Measurements from ENCODE around the gene MAP4. TPM values are rescaled to one million over a fixed set of nuclear protein-coding genes. Genes with fewer than 3 reads are reported as not detected.

Gene MAP4
- total RNA-seq, 2 experiments from 2014 or later = 101 to 103 TPM

DNA sequence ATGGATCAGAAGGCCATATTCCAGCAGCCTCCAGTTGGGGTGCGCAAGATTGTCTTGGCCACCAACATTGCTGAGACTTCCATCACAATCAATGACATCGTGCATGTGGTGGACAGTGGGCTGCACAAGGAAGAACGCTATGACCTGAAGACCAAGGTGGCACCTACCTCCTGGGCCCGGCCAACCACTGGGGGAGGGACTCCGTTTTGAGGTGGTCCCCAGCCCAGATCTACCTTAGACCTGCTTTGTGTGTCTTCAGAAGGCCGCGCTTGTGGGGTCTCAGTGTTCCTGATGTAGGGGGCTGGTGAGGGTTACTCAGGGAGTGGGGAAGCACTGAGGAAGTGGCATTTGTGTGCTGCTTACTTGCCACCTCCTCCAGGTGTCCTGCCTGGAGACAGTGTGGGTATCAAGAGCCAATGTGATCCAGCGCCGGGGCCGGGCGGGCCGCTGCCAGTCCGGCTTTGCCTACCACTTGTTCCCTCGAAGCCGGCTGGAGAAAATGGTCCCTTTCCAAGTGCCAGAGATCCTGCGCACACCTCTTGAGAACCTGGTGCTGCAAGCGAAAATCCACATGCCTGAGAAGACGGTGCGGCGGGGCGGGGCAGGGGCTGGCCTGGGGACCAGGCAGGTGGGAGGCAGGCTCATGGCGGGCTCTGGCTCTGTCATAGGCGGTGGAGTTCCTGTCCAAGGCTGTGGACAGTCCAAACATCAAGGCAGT lies 168.3 kb downstream of the MAP4 start:
- Mint-ChIP-seq H3K4me1 (ENCODE audit: low read depth) (no peaks in the 10 kb centered on the region), H3K27ac (no peak overlapping the region), H3K4me3 (no peak overlapping the region), H3K36me3 (ENCODE audit: low read depth) (peaks cover 28% of the 10 kb centered on the region), H3K27me3 (no peaks in the 10 kb centered on the region), H3K9me3 (no peaks in the 10 kb centered on the region)
- intact Hi-C loops (cut with micrococcal nuclease) = no loop called here
- TF ChIP-seq CTCF (IDR thresholded peaks at IDR 0.05) = no peak
- DNase-seq (no peak), ATAC-seq (no peak)
- ChIA-PET POLR2A (interaction anchor here (0.7 to 0.9 kb wide), 2 partner anchors 9 to 45 kb away, joined by 3 read pairs; no protein-coding TSS in a partner anchor), CTCF (no interaction called here)

DNA sequence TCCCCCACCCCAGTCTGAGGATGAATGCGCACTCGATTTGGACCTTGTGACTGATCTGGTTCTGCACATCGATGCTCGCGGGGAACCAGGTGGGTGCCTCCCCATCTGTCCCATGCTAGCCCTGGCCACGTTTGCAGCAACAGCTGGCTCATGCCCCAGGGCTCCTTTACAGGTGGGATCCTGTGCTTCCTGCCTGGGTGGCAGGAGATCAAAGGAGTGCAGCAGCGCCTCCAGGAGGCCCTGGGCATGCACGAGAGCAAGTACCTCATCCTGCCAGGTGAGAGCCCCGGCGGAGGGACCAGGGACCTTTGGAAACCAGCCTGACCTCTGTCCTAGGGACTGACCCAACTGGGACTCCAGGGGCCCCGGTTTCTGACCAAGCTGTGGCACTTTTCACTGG lies 169.0 kb downstream of the MAP4 start:
- no peak overlapping the region for H3K27ac Mint-ChIP-seq
- no peak for ATAC-seq
- ChIA-PET CTCF (no interaction called here), POLR2A (interaction anchor here (0.7 kb wide), 1 partner anchor 46 kb away, joined by 3 read pairs; no protein-coding TSS in a partner anchor)
- no peaks in the 10 kb centered on the region for H3K27me3 Mint-ChIP-seq
- H3K36me3 Mint-ChIP-seq (ENCODE audit: low read depth) = peaks cover 28% of the 10 kb centered on the region
- no peak overlapping the region for H3K4me3 Mint-ChIP-seq
- no peak for DNase-seq
- H3K4me1 Mint-ChIP-seq (ENCODE audit: low read depth) = no peaks in the 10 kb centered on the region
- TF ChIP-seq CTCF (IDR thresholded peaks at IDR 0.05) = no peak
- no peaks in the 10 kb centered on the region for H3K9me3 Mint-ChIP-seq
- intact Hi-C loops (cut with micrococcal nuclease) = no loop called here

- H3K4me3 Mint-ChIP-seq = no peak overlapping the region
- TF ChIP-seq CTCF (IDR thresholded peaks at IDR 0.05) = no peak
- no peaks in the 10 kb centered on the region for H3K4me1 Mint-ChIP-seq (ENCODE audit: low read depth)
- CTCF ChIA-PET = no interaction called here
- H3K36me3 Mint-ChIP-seq (ENCODE audit: low read depth) = peaks cover 31% of the 10 kb centered on the region
- no peak overlapping the region for H3K27ac Mint-ChIP-seq
- no peaks in the 10 kb centered on the region for H3K9me3 Mint-ChIP-seq
- ATAC-seq (no peak), DNase-seq (no peak)
- H3K27me3 Mint-ChIP-seq = no peaks in the 10 kb centered on the region
- POLR2A ChIA-PET = interaction anchor here (0.7 kb wide), 1 partner anchor 46 kb away, joined by 3 read pairs; no protein-coding TSS in a partner anchor
- intact Hi-C loops (cut with micrococcal nuclease) = no loop called here
Observed at GRCh38 chr3:47846880-47847248, 169.4 kb downstream of the MAP4 start.

DNA sequence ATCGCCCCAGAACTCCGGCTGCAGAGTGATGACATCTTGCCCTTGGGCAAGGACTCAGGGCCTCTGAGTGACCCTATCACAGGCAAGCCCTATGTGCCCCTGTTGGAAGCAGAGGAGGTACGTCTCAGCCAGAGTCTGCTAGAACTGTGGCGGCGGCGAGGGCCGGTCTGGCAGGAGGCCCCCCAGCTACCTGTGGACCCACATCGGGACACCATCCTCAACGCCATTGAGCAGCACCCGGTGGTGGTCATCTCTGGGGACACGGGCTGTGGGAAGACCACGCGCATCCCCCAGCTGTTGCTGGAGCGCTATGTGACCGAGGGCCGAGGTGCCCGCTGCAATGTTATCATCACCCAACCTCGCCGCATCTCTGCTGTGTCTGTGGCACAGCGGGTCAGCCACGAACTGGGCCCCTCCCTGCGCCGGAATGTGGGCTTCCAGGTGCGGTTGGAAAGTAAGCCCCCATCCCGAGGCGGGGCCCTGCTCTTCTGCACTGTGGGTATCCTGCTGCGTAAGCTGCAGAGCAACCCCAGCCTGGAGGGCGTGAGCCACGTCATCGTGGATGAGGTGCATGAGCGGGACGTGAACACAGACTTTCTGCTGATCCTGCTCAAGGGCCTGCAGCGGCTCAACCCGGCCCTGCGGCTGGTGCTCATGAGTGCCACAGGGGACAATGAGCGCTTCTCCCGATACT lies 169.9 kb downstream of the MAP4 start:
- POLR2A ChIA-PET = interaction anchor here (0.6 kb wide), 1 partner anchor 329 kb away, joined by 3 read pairs; no protein-coding TSS in a partner anchor
- TF ChIP-seq CTCF (IDR thresholded peaks at IDR 0.05) = no peak
- H3K4me3 Mint-ChIP-seq = no peak overlapping the region
- intact Hi-C loops (cut with micrococcal nuclease) = no loop called here
- ATAC-seq (no peak), DNase-seq (no peak)
- no peaks in the 10 kb centered on the region for H3K27me3 Mint-ChIP-seq
- CTCF ChIA-PET = no interaction called here
- no peak overlapping the region for H3K27ac Mint-ChIP-seq
- H3K9me3 Mint-ChIP-seq = no peaks in the 10 kb centered on the region
- peaks cover 36% of the 10 kb centered on the region for H3K36me3 Mint-ChIP-seq (ENCODE audit: low read depth)
- H3K4me1 Mint-ChIP-seq (ENCODE audit: low read depth) = no peaks in the 10 kb centered on the region

- Mint-ChIP-seq H3K27ac (no peak overlapping the region), H3K36me3 (ENCODE audit: low read depth) (peaks cover 38% of the 10 kb centered on the region), H3K27me3 (no peaks in the 10 kb centered on the region), H3K4me3 (no peak overlapping the region), H3K9me3 (no peaks in the 10 kb centered on the region), H3K4me1 (ENCODE audit: low read depth) (peaks cover 3% of the 10 kb centered on the region)
- TF ChIP-seq CTCF (IDR thresholded peaks at IDR 0.05) = no peak
- intact Hi-C loops (cut with micrococcal nuclease) = no loop called here
- no peak for DNase-seq
- no peak for ATAC-seq
- ChIA-PET CTCF (interaction anchor here (1.6 kb wide), 2 partner anchors 17 to 309 kb away, joined by 5 to 6 read pairs; no protein-coding TSS in a partner anchor), POLR2A (interaction anchor here (1.0 to 2.9 kb wide), 2 partner anchors 12 to 16 kb away, joined by 3 to 10 read pairs; no protein-coding TSS in a partner anchor)
Observed at GRCh38 chr3:47841786-47842349, 174.3 kb downstream of the MAP4 start.

Data from activated CD8-positive, alpha-beta T cell treated with anti-CD3 and anti-CD28 coated beads for 36 hours (primary cell).